GM12891 (cell line): ENCODE measurements around the gene TSPAN15.

Experiments used
- DNase-seq: peaks from one replicate; pipeline ENCODE4 v3.0.0; 2011; ENCODE audit warnings: low spot score; ENCODE audit not compliant: insufficient read length
- FAIRE-seq: peaks from 2 replicates; lab custom pipeline; 2011; peaks lifted over from hg19 to GRCh38; lab: Jason Lieb, UNC
- PAX5 ChIP-seq: IDR thresholded peaks from 2 replicates; pipeline ENCODE4 v1.6.1; 2011; ENCODE audit warnings: low read length, moderate library complexity, mild to moderate bottlenecking; ENCODE audit not compliant: insufficient read depth, severe bottlenecking
- POLR2A ChIP-seq: IDR thresholded peaks from 2 replicates; pipeline ENCODE4 v1.6.1; 2011; ENCODE audit warnings: low read depth, low read length, control low read depth
- POLR2AphosphoS5 ChIP-seq: IDR thresholded peaks from 2 replicates; pipeline ENCODE4 v1.6.1; 2011; ENCODE audit warnings: low read depth, low read length, control low read depth
- POU2F2 ChIP-seq: IDR thresholded peaks from 2 replicates; pipeline ENCODE4 v1.6.1; 2011; ENCODE audit warnings: low read depth, mild to moderate bottlenecking, control low read depth, low read length, moderate library complexity
- SPI1 ChIP-seq: IDR thresholded peaks from 2 replicates; pipeline ENCODE4 v1.6.1; 2011; ENCODE audit warnings: low read depth, low read length, control low read depth
- TAF1 ChIP-seq: IDR thresholded peaks from 2 replicates; pipeline ENCODE4 v1.6.1; 2011; ENCODE audit warnings: low read depth, low read length, control low read depth

Gene TSPAN15

DNA sequence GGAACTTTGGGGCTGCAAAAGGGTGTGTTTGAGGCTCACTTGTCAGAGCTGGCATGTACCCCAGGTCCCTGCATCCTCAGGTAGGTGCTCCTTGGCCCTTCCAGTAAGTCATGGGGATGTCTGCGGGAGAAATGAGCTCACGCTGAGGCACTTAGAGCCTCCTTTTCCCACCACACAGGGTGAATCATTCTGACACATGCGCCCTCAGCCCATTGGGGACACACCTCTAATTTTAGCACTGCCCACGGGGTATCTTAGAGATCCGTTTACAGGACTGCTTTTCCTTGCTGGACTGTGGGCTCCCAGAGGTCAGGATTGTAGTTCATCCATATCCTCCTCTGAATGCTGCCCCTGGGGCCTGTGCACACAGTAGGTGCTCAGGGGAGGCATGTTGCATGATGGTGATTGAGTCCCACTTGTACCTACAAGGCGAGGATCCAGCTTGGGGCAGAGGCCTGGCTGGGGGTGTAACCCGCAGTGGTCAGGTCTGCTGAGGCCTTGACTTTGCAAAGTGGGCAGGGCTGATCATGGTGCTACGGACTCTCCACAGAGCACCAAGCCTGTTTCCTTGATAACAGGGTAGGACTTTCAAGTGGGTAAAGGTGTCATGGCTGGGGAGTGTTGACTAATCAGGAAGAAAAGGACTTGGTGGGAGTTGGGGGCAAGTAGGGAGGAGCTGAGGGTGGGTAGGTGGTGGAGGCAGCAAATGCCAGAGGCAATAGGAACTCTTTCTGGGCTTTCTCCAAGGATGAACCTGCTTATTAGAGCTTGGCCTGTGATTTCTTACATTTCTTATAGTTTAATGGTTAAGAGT lies 5.8 kb downstream of the TSPAN15 start:
- no peak for TF ChIP-seq SPI1
- no peak for TF ChIP-seq POU2F2
- TF ChIP-seq TAF1: no peak
- no peak for TF ChIP-seq POLR2A
- no peak for TF ChIP-seq PAX5
- TF ChIP-seq POLR2AphosphoS5: no peak
- FAIRE-seq (no peak), DNase-seq (no peak)

- FAIRE-seq: no peak
- DNase-seq: no peak
- TF ChIP-seq TAF1 (no peak), POLR2A (no peak), PAX5 (no peak), POLR2AphosphoS5 (no peak), SPI1 (no peak), POU2F2 (no peak)
Measured at GRCh38 chr10:69457771-69458237, 6.5 kb downstream of the TSPAN15 start.

DNA sequence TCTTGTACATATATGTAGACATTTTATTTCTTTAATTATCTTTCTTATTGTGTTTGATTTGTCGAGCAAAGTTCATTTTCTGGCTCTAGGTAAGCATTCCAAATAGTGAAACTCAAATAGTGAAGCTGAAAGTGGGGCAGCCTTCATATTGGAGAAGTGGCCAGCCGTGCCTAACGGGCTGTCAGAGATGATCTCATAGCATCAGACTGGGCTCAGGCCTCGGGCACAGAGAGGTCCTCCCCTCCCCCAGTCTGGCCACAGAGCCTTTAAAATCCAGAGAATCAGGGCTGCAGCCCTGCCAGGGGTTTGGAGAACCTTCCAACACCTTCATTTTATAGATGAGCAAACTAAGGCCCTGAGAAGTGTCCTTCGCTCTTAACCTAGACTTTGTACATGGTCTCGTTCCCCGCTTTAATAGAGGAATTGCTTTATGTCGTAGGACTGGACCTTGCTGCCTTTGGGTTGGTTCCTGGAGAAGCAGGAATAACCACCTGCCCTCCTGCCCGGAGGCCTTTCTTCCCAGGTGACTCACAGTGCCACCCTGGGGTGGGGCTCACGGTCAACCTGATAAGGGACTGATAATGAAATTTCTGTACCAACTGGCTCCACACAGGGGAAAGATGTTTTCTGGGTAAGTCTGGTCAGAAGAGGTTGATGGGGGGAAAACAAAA lies 7.3 kb downstream of the TSPAN15 start:
- TF ChIP-seq POLR2AphosphoS5 (no peak), PAX5 (no peak), POLR2A (no peak), POU2F2 (no peak), SPI1 (no peak), TAF1 (no peak)
- DNase-seq (no peak), FAIRE-seq (no peak)

DNA sequence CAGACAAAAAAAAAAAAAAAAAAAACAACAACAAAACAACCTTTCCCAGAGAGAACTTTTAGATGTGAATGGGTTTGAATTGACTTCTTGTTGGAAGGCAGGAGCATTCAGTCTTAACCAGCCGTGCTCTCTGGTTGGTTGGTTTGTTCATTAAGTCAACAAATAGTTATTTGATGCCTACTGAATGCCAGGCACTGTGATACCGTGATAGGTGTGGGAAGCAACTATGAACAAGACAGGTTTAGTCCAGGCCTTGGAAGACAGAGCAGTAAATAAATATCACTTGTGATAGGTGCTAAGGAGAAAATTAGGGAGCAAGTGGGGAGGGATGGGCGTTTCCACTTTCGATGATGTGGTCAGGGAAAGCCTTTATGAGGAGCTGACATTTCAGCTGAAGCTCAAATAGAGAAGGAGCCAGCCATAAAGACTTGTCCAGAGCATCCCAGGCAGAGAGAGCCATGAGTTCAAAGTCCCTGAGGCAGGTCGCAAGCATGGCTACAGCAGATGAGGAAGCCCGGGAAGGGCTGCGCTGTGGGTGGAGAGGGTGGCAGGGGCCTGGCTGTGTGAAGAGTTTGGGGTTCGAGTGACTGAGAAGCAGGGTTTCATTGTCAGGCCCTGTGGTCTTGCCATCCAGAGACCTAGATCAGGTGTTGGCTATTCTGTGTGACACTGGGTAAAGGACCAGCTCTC lies 8.0 kb downstream of the TSPAN15 start:
- TF ChIP-seq POLR2A: no peak
- no peak for TF ChIP-seq POLR2AphosphoS5
- FAIRE-seq: no peak
- DNase-seq: no peak

- no peak for FAIRE-seq
- TF ChIP-seq POU2F2 (no peak), PAX5 (no peak), TAF1 (no peak), POLR2A (no peak), SPI1 (no peak), POLR2AphosphoS5 (no peak)
- DNase-seq: no peak
Measured at GRCh38 chr10:69459893-69460575, 8.8 kb downstream of the TSPAN15 start.

GRCh38 chr10:69460576-69461242 lies 9.4 kb downstream of the TSPAN15 start:
- DNase-seq: no peak
- FAIRE-seq: no peak
- TF ChIP-seq SPI1 (no peak), TAF1 (no peak), POLR2A (no peak), PAX5 (no peak), POU2F2 (no peak), POLR2AphosphoS5 (no peak)

DNA sequence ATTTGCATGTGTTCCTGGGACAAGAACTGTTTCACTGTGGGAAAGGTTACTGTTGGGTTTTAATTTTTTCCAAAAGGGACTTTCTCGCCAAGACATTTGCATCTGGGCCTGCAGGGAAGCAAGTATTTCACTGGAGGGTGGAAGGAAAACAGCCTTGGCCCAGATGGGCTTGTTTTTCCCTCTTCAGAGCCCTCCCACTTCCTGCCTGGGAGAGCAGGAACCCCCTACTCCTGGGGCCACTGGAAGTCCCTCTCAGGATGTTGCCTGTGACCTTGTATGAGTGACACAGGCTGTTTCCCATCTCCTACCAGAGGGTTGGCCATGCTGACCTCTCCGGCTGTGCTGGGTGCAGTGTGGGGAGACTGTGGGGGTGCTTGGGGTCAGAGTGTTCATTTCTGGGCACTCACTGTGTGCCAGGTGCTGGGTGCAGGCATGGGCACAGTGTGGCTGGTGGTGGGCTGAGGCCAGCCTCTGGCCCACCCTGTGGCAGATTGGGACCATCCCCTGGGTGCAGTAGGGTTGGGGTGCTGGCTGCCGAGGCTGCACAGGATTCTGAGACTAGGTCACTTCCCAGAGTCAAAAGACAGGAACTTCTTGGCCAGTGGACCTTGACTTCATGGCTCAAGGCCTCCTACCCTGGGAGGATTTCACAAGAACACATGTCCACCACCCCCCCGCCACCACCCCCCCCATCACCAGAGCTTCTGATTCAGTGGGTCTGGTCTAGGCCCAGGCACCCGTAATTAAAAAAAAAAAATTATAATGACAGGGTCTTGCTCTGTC lies 10.2 kb downstream of the TSPAN15 start:
- no peak for FAIRE-seq
- DNase-seq: no peak
- TF ChIP-seq POLR2A: no peak
- no peak for TF ChIP-seq PAX5
- no peak for TF ChIP-seq TAF1
- TF ChIP-seq POLR2AphosphoS5: no peak
- TF ChIP-seq SPI1: no peak
- TF ChIP-seq POU2F2: no peak

DNA sequence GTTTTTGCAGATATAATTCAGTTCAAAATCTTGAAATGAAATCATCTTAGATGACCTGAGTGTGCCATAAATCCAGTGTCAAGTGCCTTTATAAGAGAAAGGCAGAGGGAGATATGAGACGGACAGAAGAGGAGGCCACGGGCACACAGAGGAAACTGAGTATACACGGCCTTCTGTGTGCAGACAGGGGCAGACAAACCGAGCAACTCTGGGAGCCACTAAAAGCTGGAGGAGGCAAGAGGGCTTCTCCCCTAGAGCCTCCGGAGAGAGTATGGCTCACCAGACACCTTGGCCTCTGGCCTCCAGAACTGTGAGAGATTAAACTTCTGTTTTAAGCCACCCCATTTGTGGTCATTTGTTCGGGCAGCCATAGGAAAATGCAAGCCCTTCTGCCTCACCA lies 12.6 kb downstream of the TSPAN15 start:
- FAIRE-seq (no peak), DNase-seq (no peak)
- TF ChIP-seq POLR2A: no peak
- no peak for TF ChIP-seq POU2F2
- no peak for TF ChIP-seq SPI1
- no peak for TF ChIP-seq POLR2AphosphoS5
- TF ChIP-seq PAX5: no peak
